ENCODE results near the gene KIF3C.
"Not testable (repeated sequence)": the region's sequence is repeated elsewhere in the genome, so short reads cannot be mapped to it uniquely, and the experiment has no call there.

- TF ChIP-seq, protein P1, sequence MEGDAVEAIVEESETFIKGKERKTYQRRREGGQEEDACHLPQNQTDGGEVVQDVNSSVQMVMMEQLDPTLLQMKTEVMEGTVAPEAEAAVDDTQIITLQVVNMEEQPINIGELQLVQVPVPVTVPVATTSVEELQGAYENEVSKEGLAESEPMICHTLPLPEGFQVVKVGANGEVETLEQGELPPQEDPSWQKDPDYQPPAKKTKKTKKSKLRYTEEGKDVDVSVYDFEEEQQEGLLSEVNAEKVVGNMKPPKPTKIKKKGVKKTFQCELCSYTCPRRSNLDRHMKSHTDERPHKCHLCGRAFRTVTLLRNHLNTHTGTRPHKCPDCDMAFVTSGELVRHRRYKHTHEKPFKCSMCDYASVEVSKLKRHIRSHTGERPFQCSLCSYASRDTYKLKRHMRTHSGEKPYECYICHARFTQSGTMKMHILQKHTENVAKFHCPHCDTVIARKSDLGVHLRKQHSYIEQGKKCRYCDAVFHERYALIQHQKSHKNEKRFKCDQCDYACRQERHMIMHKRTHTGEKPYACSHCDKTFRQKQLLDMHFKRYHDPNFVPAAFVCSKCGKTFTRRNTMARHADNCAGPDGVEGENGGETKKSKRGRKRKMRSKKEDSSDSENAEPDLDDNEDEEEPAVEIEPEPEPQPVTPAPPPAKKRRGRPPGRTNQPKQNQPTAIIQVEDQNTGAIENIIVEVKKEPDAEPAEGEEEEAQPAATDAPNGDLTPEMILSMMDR (IDR thresholded peaks at IDR 0.05), result not testable (repeated sequence)
- TF ChIP-seq POLR2A, POLR2AphosphoS5 (IDR thresholded peaks at IDR 0.05): not testable (repeated sequence)
Observed at GRCh38 chr2:25909574-25909973, 72.7 kb downstream of the KIF3C start.

All from breast epithelium (tissue), 3 donors.